ENCODE measurements around the gene RFX1.

GRCh38 chr19:13990085-13990484 is 16.0 kb downstream of the RFX1 start:
- TF ChIP-seq ZNF274 (IDR thresholded peaks at IDR 0.05; ENCODE audit: low read depth, low read length) (no peak), YY1 (IDR thresholded peaks at IDR 0.05; ENCODE audit: insufficient read depth, insufficient read length) (no peak)
